Upper lobe of left lung (tissue), 6 donors: ENCODE data around the gene TXNRD1. TPM values are rescaled to one million over a fixed set of nuclear protein-coding genes. Genes with fewer than 3 reads are reported as not detected.
"Not testable (repeated sequence)": the region's sequence is repeated elsewhere in the genome, so short reads cannot be mapped to it uniquely, and the experiment has no call there.

ENCODE experiments used
- ATAC-seq, 2 donors: fragments of 200-7000 bp; cut with Tn5 transposase; one replicate each; pipeline ENCODE4 v1.9.1; 2022; ENCODE audit warnings: mild to moderate bottlenecking in 2 of 2, moderate library complexity in 2 of 2; ENCODE audit not compliant: low FRiP score in 2 of 2
- DNase-seq, 2 donors: peaks; one replicate each; pipeline ENCODE4 v3.0.0-alpha.2; 2019 to 2020
- H3K27ac ChIP-seq, 4 donors: fragments of 200-600 bp; sonication (generic); one replicate each; pipeline ENCODE4 v1.5.1; 2016 to 2019
- H3K27me3 ChIP-seq, 4 donors: fragments of 200-600 bp; sonication (generic); one replicate each; pipeline ENCODE4 v1.5.1; 2017 to 2019
- H3K36me3 ChIP-seq, 4 donors: fragments of 200-600 bp; sonication (generic); one replicate each; pipeline ENCODE4 v1.5.1; 2016 to 2019
- H3K4me1 ChIP-seq, 4 donors: fragments of 200-600 bp; sonication (generic); one replicate each; pipeline ENCODE4 v1.5.1; 2018 to 2019
- H3K4me3 ChIP-seq, 4 donors: fragments of 200-600 bp; sonication (generic); one replicate each; pipeline ENCODE4 v1.5.1; 2017 to 2019; ENCODE audit warnings: mild to moderate bottlenecking in 2 of 4, moderate library complexity in 1 of 4
- H3K9me3 ChIP-seq, 4 donors: fragments of 200-600 bp; sonication (generic); one replicate each; pipeline ENCODE4 v1.5.1; 2018 to 2019
- CTCF ChIP-seq, 6 experiments: fragments of 450-650 bp in 4 of 6; fragments of 200-600 bp in 2 of 6; sonication (generic) in 2 of 6; IDR thresholded peaks; one replicate each; pipeline ENCODE4 v1.5.1; 2016 to 2019; ENCODE audit warnings: antibody characterized with exemption in 6 of 6
- EP300 ChIP-seq, 4 donors: sonication (generic); formaldehyde crosslinking; IDR thresholded peaks; one replicate each; pipeline ENCODE4 v1.5.1; 2017; ENCODE audit warnings: antibody characterized with exemption in 4 of 4, control low read depth in 2 of 4
- POLR2A ChIP-seq, 4 donors: fragments of 450-650 bp; IDR thresholded peaks; one replicate each; pipeline ENCODE4 v1.5.1; 2016 to 2017; ENCODE audit warnings: antibody characterized with exemption in 4 of 4, mild to moderate bottlenecking in 2 of 4
- POLR2AphosphoS5 ChIP-seq, 2 donors: sonication (generic); formaldehyde crosslinking; IDR thresholded peaks; one replicate each; pipeline ENCODE4 v1.5.1; 2017; ENCODE audit warnings: antibody characterized with exemption in 2 of 2
- WGBS, 2 donors: methylation state at CpG; one replicate each; pipeline ENCODE4 v1.1.5; 2017 to 2018; 5-methylcytosine and 5-hydroxymethylcytosine counted together
- total RNA-seq, 6 donors: library from RNA; depleted of rRNA in 4 of 6; stranded (reverse); fragments of >200 nt in 4 of 6; gene quantifications; one replicate each; pipeline versions ENCODE4 v1.1.0 to v1.2.1, GENCODE V29; 2016 to 2021
- donor health status: DM: no; HTN: no; CAD: no; lungs with moderate emphysema.
- donor health status: DM: no; HTN: yes; CAD: no; lungs with severe emphysema.

Gene TXNRD1
- total RNA-seq, 6 donors from 2014 or later = 124 to 381 (median 162) TPM

- Histone ChIP-seq H3K36me3 (no peaks in the 10 kb centered on the region), H3K4me1 (peaks cover 0 to 3% (median 0%) of the 10 kb centered on the region in 4 donors), H3K9me3 (no peaks in the 10 kb centered on the region), H3K27ac (no peak overlapping the region), H3K27me3 (no peaks in the 10 kb centered on the region), H3K4me3 (no peak overlapping the region)
- ATAC-seq (no peak), DNase-seq (no peak)
- TF ChIP-seq POLR2A (IDR thresholded peaks at IDR 0.05) (no peak), POLR2AphosphoS5 (IDR thresholded peaks at IDR 0.05) (no peak), CTCF (IDR thresholded peaks at IDR 0.05) (no peak), EP300 (IDR thresholded peaks at IDR 0.05) (no peak)
- WGBS, 2 donors = 91 to 94% methylated on average over 5 of the region's 5 CpGs
Measured at GRCh38 chr12:104168596-104168995, 47.0 kb upstream of the TXNRD1 start.

GRCh38 chr12:104171785-104172569, 43.6 kb upstream of the TXNRD1 start:
- Histone ChIP-seq H3K27me3 (no peaks in the 10 kb centered on the region), H3K9me3 (no peaks in the 10 kb centered on the region), H3K4me3 (no peak overlapping the region), H3K36me3 (no peaks in the 10 kb centered on the region), H3K27ac (no peak overlapping the region), H3K4me1 (no peaks in the 10 kb centered on the region)
- TF ChIP-seq CTCF (IDR thresholded peaks at IDR 0.05) (no peak), POLR2AphosphoS5 (IDR thresholded peaks at IDR 0.05) (no peak), POLR2A (IDR thresholded peaks at IDR 0.05) (no peak), EP300 (IDR thresholded peaks at IDR 0.05) (no peak)
- 83 to 85% methylated on average over 25 to 28 of the region's 28 CpGs for WGBS, 2 donors
- ATAC-seq (no peak), DNase-seq (peak in 1 of 2 donors; percentile 51)

- Histone ChIP-seq H3K4me3 (no peak overlapping the region), H3K27ac (no peak overlapping the region), H3K9me3 (no peaks in the 10 kb centered on the region), H3K36me3 (no peaks in the 10 kb centered on the region), H3K4me1 (peaks cover 0 to 4% (median 1%) of the 10 kb centered on the region in 4 donors), H3K27me3 (no peaks in the 10 kb centered on the region)
- DNase-seq (no peak), ATAC-seq (no peak)
- WGBS, 2 donors = 91 to 95% methylated on average over 6 of the region's 6 CpGs
- TF ChIP-seq CTCF (IDR thresholded peaks at IDR 0.05) (no peak), POLR2AphosphoS5 (IDR thresholded peaks at IDR 0.05) (no peak), POLR2A (IDR thresholded peaks at IDR 0.05) (no peak), EP300 (IDR thresholded peaks at IDR 0.05) (no peak)
Measured at GRCh38 chr12:104172570-104172947, 43.0 kb upstream of the TXNRD1 start.

- peaks cover 9 to 11% (median 10%) of the 10 kb centered on the region in 4 donors for H3K4me1 ChIP-seq
- WGBS, 2 donors = 89 to 95% methylated on average over 5 of the region's 5 CpGs
- H3K9me3 ChIP-seq, H3K27ac ChIP-seq, H3K36me3 ChIP-seq, ATAC-seq, DNase-seq, H3K4me3 ChIP-seq, H3K27me3 ChIP-seq: not testable (repeated sequence)
Measured at GRCh38 chr12:104173804-104174203, 41.8 kb upstream of the TXNRD1 start.

GRCh38 chr12:104175726-104176247, 39.8 kb upstream of the TXNRD1 start:
- Histone ChIP-seq H3K27me3 (no peaks in the 10 kb centered on the region), H3K4me3 (no peak overlapping the region), H3K9me3 (no peaks in the 10 kb centered on the region), H3K27ac (no peak overlapping the region), H3K36me3 (no peaks in the 10 kb centered on the region), H3K4me1 (peaks cover 9 to 16% (median 12%) of the 10 kb centered on the region in 4 donors)
- ATAC-seq (no peak), DNase-seq (peak in 1 of 2 donors; percentile 16)
- WGBS, 2 donors = 81 to 82% methylated on average over 10 of the region's 10 CpGs
- TF ChIP-seq POLR2A (IDR thresholded peaks at IDR 0.05) (no peak), POLR2AphosphoS5 (IDR thresholded peaks at IDR 0.05) (no peak), CTCF (IDR thresholded peaks at IDR 0.05) (no peak), EP300 (IDR thresholded peaks at IDR 0.05) (no peak)
